GM18502 (cell line): ENCODE results near the gene ERVH48-1.
"Not testable (repeated sequence)": the region's sequence is repeated elsewhere in the genome, so short reads cannot be mapped to it uniquely, and the experiment has no call there.

Source experiments
- ATAC-seq: cut with Tn5 transposase; IDR thresholded peaks from one replicate; pipeline ENCODE4 v1.9.1; 2021; ENCODE audit warnings: mild to moderate bottlenecking; ENCODE audit not compliant: unreplicated experiment, poor library complexity

ERVH48-1 gene

GRCh38 chr21:42939582-42940413, 14.4 kb upstream of the ERVH48-1 start:
- no peak for ATAC-seq

- not testable (repeated sequence) for ATAC-seq
These were observed 13.2 kb upstream of the ERVH48-1 start for GRCh38 chr21:42938606-42938995.

GRCh38 chr21:42937960-42938605, 12.7 kb upstream of the ERVH48-1 start:
- ATAC-seq, result no peak

- ATAC-seq, result not testable (repeated sequence)
These were observed 11.9 kb upstream of the ERVH48-1 start for GRCh38 chr21:42937034-42937940.

- not testable (repeated sequence) for ATAC-seq
These were observed 10.9 kb upstream of the ERVH48-1 start for GRCh38 chr21:42936360-42936759.

- not testable (repeated sequence) for ATAC-seq
These were observed 8.5 kb upstream of the ERVH48-1 start for GRCh38 chr21:42933973-42934372.

GRCh38 chr21:42933137-42933970, 7.9 kb upstream of the ERVH48-1 start:
- ATAC-seq, result not testable (repeated sequence)

- not testable (repeated sequence) for ATAC-seq
These were observed 7.1 kb upstream of the ERVH48-1 start for GRCh38 chr21:42932378-42933136.

- ATAC-seq, result no peak
These were observed 6.3 kb upstream of the ERVH48-1 start for GRCh38 chr21:42931560-42932235.

GRCh38 chr21:42929969-42930368, 4.5 kb upstream of the ERVH48-1 start:
- no peak for ATAC-seq

- not testable (repeated sequence) for ATAC-seq
These were observed 2.2 kb upstream of the ERVH48-1 start for GRCh38 chr21:42927474-42928200.

- no peak for ATAC-seq
These were observed 1.0 kb downstream of the ERVH48-1 start for GRCh38 chr21:42924433-42924751.

- ATAC-seq, result peak; percentile 60
These were observed 1.6 kb downstream of the ERVH48-1 start for GRCh38 chr21:42923553-42924432.

- no peak for ATAC-seq
These were observed 2.5 kb downstream of the ERVH48-1 start for GRCh38 chr21:42922918-42923317.

- ATAC-seq, result no peak
These were observed 3.5 kb downstream of the ERVH48-1 start for GRCh38 chr21:42921927-42922326.

- ATAC-seq, result no peak
These were observed 7.1 kb downstream of the ERVH48-1 start for GRCh38 chr21:42918291-42918690.

- no peak for ATAC-seq
These were observed 12.0 kb downstream of the ERVH48-1 start for GRCh38 chr21:42913476-42913875.
